IgD-negative memory B cell (primary cell): Measurements from ENCODE around the gene FAM184A. TPM values are rescaled to one million over a fixed set of nuclear protein-coding genes. Genes with fewer than 3 reads are reported as not detected.

Source experiments
- H3K27ac Mint-ChIP-seq, 3 donors: one replicate each; pipeline ENCODE4 v1.8.0; 2020 to 2022; ENCODE audit warnings: mild to moderate bottlenecking in 3 of 3, mixed read lengths in 3 of 3, moderate library complexity in 1 of 3
- H3K27me3 Mint-ChIP-seq: one replicate; pipeline ENCODE4 v1.8.0; 2021; ENCODE audit warnings: mixed read lengths
- H3K36me3 Mint-ChIP-seq: one replicate; pipeline ENCODE4 v1.8.0; 2020; ENCODE audit warnings: mild to moderate bottlenecking, mixed read lengths
- H3K4me1 Mint-ChIP-seq, 3 donors: one replicate each; pipeline ENCODE4 v1.8.0; 2020 to 2022; ENCODE audit warnings: mixed read lengths in 3 of 3, mild to moderate bottlenecking in 1 of 3
- H3K4me3 Mint-ChIP-seq, 4 donors: one replicate each; pipeline ENCODE4 v1.8.0; 2020 to 2022; ENCODE audit warnings: mild to moderate bottlenecking in 4 of 4, mixed read lengths in 4 of 4, moderate library complexity in 3 of 4
- H3K9me3 Mint-ChIP-seq, 3 donors: one replicate each; pipeline ENCODE4 v1.8.0; 2020 to 2021; ENCODE audit warnings: mixed read lengths in 3 of 3, mild to moderate bottlenecking in 1 of 3
- polyA plus RNA-seq: library from polyadenylated mRNA; unstranded; fragments of 300-500 nt; fragmentation: Illumina TruSeq; gene quantifications from one replicate; pipeline ENCODE4 v1.2.3, GENCODE V29; 2021

Gene FAM184A
- polyA plus RNA-seq, 1 donor from 2014 or later, result 0.09 TPM

DNA sequence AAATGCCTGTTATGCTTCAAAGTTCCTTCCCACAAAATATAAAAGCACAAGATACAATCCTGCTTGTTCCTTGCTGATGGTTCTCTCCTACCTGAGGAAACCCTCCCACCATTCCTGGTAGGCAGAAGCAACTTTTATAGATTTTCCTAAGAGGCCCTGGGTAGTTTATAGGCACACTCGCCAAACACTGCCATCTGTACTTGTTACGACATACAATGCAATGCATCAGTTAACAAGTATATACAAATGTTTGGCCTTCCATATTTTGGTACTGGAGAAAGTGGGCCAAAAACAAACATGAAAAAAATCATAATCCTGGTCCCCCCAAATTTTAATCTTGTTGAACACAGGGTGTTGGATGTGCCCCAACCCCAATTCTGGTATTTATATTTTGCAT, 160.1 kb downstream of the FAM184A start:
- no peak overlapping the region for H3K4me3 Mint-ChIP-seq
- no peaks in the 10 kb centered on the region for H3K9me3 Mint-ChIP-seq
- no peaks in the 10 kb centered on the region for H3K27me3 Mint-ChIP-seq
- peaks cover 10% of the 10 kb centered on the region for H3K36me3 Mint-ChIP-seq
- H3K27ac Mint-ChIP-seq, result peak overlapping the region in 2 of 3 donors; percentile 46 to 91
- H3K4me1 Mint-ChIP-seq, result no peaks in the 10 kb centered on the region

DNA sequence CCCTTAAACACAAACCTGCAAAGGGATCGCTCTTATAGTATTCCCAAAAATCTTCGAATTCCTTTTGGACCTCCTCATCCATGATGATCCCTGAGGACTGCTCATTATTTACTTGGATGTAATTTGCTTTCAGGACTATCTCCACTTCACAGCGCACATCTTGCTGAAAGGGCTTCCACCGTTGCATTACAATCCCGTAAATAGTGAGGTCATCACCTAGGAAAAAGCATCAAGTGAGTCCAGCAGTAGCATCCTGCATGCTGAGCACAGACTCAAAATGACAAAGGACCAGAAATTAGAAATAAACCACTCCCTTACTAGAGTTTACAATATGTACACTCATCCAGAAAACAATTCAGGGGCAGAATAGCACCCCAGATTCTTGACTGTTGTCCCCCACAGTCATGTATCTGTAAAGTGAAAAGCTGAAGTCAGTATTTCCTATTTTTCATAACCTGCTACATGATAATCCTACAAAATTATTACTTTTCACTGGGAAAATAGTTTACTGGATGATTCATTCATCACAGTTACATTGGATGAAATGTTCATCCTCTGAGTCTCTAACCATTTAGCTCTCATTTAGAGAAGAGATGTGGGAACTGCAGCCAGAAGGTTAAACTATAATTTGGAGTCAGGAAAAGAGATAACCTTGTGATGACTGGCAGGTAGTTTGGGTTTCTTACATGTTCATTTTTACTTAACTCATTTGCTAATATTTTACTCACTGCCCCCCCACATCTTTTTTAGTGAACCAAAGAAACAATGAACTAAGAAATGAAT, 160.7 kb downstream of the FAM184A start:
- Mint-ChIP-seq H3K9me3 (no peaks in the 10 kb centered on the region), H3K4me3 (no peak overlapping the region), H3K27ac (peak overlapping the region in 2 of 3 donors; percentile 46 to 91), H3K36me3 (peaks cover 10% of the 10 kb centered on the region), H3K4me1 (no peaks in the 10 kb centered on the region), H3K27me3 (no peaks in the 10 kb centered on the region)

DNA sequence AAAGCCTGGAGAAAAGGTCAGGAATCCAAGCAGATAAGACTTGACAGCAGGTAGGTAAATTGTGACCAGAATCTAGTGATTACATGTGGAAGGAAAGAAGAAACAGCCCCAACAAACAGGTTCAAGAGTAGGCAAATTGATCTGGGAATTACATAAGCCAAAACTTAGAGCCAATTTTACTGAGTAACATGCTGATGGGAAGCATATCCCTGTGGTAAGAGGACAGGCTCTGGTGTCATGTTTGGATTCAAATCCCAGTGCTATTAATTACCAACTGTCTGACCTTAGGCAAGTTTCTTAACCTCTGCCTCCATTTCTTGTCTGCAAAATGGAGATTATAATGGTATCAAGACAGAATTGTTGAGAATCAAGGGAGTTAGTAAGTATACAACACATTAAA, 163.9 kb downstream of the FAM184A start:
- Mint-ChIP-seq H3K36me3 (peaks cover 7% of the 10 kb centered on the region), H3K9me3 (no peaks in the 10 kb centered on the region), H3K27me3 (no peaks in the 10 kb centered on the region), H3K4me3 (no peak overlapping the region), H3K27ac (no peak overlapping the region), H3K4me1 (no peaks in the 10 kb centered on the region)

DNA sequence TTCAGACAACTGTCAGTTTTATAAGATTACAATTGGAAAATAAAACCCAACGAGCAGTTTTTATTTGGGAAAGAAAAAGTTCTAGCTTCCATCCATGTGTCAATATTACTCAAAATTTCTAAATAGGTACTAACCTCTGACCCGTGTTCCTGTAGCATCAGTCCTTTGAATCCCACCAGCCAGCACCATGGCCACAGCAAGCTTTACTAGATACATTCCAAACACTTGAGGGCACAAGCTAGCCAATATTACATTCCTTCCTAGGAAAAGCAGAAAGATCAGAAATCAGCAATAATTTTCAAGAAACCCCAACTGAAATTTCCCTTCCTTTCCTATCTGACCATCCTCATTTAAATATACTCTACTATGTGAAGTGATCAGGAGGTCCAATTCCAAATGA, 165.3 kb downstream of the FAM184A start:
- no peaks in the 10 kb centered on the region for H3K9me3 Mint-ChIP-seq
- H3K27ac Mint-ChIP-seq, result no peak overlapping the region
- no peak overlapping the region for H3K4me3 Mint-ChIP-seq
- H3K36me3 Mint-ChIP-seq, result peaks cover 7% of the 10 kb centered on the region
- H3K4me1 Mint-ChIP-seq, result no peaks in the 10 kb centered on the region
- H3K27me3 Mint-ChIP-seq, result no peaks in the 10 kb centered on the region

DNA sequence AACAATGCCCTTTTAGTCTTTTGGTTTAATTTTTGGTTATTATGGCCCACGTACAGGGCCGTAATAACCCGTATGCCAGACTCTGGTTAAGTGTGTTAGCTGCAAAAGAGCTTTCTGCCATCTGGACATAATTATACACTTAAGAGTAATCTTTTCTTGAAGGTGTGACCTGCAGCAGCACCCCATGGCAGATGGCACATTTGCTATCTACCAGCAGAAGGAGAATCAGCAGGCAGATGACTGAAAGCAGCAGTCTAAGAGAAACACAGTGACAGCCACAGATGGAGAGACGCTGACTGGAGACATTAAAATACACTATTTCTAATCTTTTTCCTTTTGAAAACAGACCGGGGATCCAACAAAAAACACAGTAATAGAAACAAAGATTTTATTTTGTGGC, 165.8 kb downstream of the FAM184A start:
- no peaks in the 10 kb centered on the region for H3K4me1 Mint-ChIP-seq
- peaks cover 7% of the 10 kb centered on the region for H3K36me3 Mint-ChIP-seq
- H3K9me3 Mint-ChIP-seq, result no peaks in the 10 kb centered on the region
- no peaks in the 10 kb centered on the region for H3K27me3 Mint-ChIP-seq
- no peak overlapping the region for H3K4me3 Mint-ChIP-seq
- H3K27ac Mint-ChIP-seq, result no peak overlapping the region

Other genes starting within 250 kb of the FAM184A start
- gene ASF1A, start 184.5 kb downstream of the FAM184A start, polyA plus RNA-seq, result 46.2 TPM
- 31.6 TPM for gene MCM9, start 143.5 kb downstream of the FAM184A start, polyA plus RNA-seq